22Rv1 (cell line): ENCODE measurements around the gene ALDH4A1.

Experiments
- H3K27ac ChIP-seq: fragments of 450-650 bp; 2 replicates; pipeline ENCODE4 v1.5.1; 2017
- CTCF ChIP-seq: fragments of 450-650 bp; IDR thresholded peaks from 2 replicates; pipeline ENCODE4 v1.5.1; 2017; ENCODE audit warnings: mild to moderate bottlenecking
- ZFX ChIP-seq: fragments of 450-650 bp; IDR thresholded peaks from 2 replicates; pipeline ENCODE4 v1.6.1; 2017; ENCODE audit warnings: antibody characterized with exemption, borderline replicate concordance

Gene ALDH4A1

GRCh38 chr1:18948048-18948912 is 45.9 kb upstream of the ALDH4A1 start:
- no peak overlapping the region for H3K27ac ChIP-seq
- TF ChIP-seq CTCF (no peak), ZFX (no peak)

- TF ChIP-seq CTCF (no peak), ZFX (no peak)
- H3K27ac ChIP-seq: no peak overlapping the region
Measured at GRCh38 chr1:18947570-18947969, 45.2 kb upstream of the ALDH4A1 start.

DNA sequence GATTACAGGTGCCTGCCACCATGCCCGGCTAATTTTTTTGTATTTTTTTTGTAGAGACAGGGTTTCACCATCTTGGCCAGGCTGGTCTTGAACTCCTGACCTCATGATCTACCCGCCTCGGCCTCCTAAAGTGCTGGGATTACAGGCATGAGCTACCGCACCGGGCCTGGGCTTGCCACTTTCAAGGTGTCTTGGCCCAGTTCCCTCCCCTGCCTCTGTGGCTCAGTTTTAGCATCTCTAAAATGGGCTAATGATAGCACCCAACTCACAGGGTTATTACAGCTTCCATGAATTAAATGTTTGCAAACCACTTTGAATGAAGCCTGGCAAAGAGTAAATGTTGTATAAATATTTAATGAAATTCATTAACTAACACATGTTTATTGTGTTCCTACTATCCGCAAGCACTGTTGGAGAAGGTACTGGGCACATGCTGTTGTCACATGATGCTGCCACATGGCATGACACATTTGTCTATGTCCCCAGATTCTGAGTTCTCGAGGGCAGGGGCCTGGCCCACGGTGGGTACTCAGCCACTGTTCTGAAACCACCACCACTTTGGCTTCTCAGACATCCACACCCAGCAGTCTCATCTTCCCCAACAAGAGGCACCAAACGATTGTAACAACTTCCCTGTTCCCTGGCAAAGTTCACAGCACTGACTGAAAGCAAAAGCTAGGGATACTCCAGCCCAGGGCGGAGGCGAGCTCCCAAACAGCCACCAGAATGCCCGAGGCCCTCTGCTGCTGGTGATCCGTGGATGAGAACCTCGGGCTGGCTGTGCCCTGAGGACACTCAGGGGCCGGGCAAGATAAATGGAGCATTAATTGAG is 44.4 kb upstream of the ALDH4A1 start:
- TF ChIP-seq ZFX (no peak), CTCF (no peak)
- no peak overlapping the region for H3K27ac ChIP-seq

GRCh38 chr1:18945401-18945849 is 43.1 kb upstream of the ALDH4A1 start:
- H3K27ac ChIP-seq: no peak overlapping the region
- TF ChIP-seq ZFX: no peak
- no peak for TF ChIP-seq CTCF

- H3K27ac ChIP-seq: no peak overlapping the region
- no peak for TF ChIP-seq CTCF
- no peak for TF ChIP-seq ZFX
Measured at GRCh38 chr1:18944810-18945209, 42.5 kb upstream of the ALDH4A1 start.

GRCh38 chr1:18943914-18944572 is 41.7 kb upstream of the ALDH4A1 start:
- H3K27ac ChIP-seq: no peak overlapping the region
- TF ChIP-seq CTCF (no peak), ZFX (no peak)
